ENCODE results near the gene KRT79.

KRT79 gene

DNA sequence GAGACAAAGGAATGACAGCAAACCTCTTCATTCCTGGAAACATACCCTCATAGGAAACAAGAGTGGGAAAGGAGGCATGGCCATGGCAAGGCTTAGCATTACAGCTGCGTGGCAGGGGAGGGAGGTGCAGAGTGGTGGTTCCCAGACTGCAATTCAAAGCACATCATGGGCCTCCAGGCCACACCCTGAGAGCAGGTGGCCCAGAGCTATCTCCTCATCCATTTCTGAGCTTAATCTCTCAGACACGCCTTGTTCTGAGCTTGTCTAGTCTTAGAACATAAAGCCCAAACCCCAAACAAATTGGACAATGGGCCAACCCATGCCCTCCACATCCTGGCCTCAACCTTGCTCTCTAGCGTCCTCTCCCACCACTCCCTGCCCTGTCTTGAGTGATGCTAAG lies 32.3 kb downstream of the KRT79 start:
- TF ChIP-seq, protein P1, sequence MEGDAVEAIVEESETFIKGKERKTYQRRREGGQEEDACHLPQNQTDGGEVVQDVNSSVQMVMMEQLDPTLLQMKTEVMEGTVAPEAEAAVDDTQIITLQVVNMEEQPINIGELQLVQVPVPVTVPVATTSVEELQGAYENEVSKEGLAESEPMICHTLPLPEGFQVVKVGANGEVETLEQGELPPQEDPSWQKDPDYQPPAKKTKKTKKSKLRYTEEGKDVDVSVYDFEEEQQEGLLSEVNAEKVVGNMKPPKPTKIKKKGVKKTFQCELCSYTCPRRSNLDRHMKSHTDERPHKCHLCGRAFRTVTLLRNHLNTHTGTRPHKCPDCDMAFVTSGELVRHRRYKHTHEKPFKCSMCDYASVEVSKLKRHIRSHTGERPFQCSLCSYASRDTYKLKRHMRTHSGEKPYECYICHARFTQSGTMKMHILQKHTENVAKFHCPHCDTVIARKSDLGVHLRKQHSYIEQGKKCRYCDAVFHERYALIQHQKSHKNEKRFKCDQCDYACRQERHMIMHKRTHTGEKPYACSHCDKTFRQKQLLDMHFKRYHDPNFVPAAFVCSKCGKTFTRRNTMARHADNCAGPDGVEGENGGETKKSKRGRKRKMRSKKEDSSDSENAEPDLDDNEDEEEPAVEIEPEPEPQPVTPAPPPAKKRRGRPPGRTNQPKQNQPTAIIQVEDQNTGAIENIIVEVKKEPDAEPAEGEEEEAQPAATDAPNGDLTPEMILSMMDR (IDR thresholded peaks at IDR 0.05; ENCODE audit: extremely low read depth, missing control alignments): no peak
- DNase-seq (ENCODE audit: low spot score): no peak

DNA sequence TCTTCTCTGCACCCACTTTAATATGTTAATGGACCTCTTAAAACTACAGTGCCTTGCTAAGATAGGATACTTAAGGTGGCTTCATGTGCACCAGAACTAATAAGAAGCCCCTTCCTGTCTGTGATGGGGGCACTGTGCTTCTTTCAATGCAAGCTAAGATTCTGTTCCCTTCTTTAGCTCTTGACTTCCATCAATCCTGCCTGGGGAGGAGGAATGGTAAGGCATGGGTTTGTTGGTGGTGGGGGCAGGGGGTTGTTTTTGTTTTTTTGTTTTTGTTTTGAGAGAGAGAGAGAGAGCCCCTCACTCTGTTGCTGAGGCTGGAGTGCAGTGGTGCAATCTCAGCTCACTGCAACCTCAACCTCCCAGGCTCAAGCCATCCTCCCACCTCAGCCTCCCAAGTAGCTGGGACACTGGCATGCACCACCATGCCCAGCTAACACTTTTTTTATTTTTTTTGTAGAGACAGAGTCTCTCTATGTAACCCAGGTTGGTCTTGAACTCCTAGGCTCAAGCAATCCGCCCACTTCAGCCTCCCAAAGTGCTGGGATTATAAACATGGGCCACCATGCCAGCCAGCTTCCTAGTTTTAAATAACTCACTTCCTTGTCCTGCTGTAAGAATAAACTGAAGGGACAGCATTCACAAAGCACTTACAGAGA lies 33.7 kb downstream of the KRT79 start:
- TF ChIP-seq, protein P1 (IDR thresholded peaks at IDR 0.05; ENCODE audit: extremely low read depth, missing control alignments): no peak
- no peak for DNase-seq (ENCODE audit: low spot score)

DNA sequence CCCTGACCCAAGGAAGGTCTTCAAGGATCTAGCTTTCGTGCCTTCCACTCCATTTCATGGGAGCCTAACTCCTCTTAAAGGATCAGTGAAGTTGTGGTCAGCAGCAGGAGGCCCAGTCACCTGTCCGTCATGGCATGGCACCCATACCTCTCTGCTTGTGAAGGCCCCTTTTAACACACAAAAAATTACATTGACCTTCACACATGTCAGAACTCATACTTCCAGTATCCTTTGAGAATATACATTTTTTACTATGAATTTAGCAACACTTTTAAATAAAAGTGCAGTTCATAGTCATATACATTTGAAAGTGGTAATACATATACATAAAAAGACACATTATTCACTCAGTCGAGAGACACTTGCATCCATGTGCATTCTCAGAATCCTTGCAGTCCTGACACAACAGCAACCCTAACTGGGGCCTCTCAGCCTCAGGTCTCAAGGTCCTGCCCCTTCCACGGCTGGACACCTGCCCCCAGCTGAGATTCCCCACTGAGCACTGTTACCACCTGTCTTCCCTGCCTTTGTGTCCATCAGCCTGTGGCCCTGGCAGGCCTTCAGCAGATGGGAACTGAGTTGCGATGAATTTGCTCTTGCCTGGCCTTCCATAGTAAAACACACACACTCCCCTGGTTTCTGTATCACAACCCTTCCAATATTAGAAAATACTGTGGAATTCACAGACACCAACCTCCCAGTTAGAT lies 34.5 kb downstream of the KRT79 start:
- TF ChIP-seq, protein P1 (IDR thresholded peaks at IDR 0.05; ENCODE audit: extremely low read depth, missing control alignments): no peak
- DNase-seq (ENCODE audit: low spot score): no peak

DNA sequence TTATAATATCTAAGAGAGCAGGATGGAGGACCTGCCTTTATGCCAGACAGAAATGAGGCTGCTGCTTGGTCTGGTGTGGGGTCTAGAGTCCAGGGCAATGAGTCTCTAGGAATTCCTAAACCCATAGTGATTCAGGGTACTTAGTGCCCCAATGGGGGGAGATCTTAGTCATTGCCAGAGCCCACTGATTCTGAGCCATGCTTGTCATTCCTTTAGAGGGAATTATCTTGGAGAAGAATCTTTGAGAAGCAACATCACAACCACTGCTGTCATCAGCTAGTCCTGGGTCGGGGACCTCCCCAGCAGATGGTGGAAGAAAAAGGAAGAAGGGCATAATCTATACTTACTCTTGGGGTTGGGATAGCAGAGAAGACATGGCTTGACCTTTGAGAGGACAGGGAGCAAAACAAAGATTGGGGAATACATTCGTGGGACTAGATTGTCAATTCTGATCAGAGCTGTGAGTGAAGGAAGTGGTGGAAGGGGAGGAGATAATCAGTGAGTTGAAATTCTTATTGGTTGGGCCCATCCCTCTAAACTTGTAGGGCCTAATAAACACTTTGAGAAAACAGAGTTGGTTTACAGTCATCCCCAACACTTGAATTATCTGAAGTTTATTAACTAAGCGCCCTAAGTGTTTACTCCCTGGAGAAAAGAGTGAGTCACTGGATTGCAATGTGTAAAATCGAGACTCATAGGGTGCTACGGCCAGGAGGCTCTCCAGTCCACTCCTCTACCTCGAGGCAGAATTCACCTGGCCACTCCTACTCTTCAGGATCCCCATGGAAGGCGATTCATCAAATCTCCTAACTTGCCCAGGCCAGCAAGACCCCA lies 35.2 kb downstream of the KRT79 start:
- DNase-seq (ENCODE audit: low spot score): no peak
- TF ChIP-seq, protein P1 (IDR thresholded peaks at IDR 0.05; ENCODE audit: extremely low read depth, missing control alignments): no peak

DNA sequence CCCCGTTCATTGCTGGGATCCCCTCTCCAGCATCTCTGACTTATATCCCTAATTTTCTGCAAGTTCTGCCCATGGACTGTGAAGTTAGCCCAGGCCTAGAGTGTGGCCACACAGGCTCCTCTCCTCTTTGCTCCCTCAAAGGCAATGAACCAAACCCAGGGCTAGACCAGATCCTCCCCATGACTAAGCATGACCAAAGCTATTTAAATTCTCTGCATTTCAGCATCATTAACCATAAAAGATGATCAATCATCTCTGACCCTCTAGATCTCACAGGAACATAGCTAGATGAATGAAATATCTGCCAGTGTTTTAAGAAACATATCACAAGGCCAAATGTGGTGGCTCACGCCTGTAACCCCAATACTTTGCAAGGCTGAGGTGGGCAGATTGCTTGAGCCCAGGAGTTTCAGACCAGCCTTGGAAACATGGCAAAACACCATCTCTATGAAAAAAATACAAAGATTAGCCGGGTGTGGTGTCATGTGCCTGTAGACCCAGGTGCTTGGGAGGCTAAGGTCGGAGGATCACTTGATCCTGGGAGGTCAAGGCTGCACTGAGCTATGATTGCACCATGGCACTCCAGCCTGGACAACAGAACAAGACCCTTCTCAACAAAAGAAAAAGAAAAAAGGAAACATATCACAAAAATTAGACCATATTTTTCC lies 36.0 kb downstream of the KRT79 start:
- DNase-seq (ENCODE audit: low spot score): no peak
- TF ChIP-seq, protein P1 (IDR thresholded peaks at IDR 0.05; ENCODE audit: extremely low read depth, missing control alignments): no peak

DNA sequence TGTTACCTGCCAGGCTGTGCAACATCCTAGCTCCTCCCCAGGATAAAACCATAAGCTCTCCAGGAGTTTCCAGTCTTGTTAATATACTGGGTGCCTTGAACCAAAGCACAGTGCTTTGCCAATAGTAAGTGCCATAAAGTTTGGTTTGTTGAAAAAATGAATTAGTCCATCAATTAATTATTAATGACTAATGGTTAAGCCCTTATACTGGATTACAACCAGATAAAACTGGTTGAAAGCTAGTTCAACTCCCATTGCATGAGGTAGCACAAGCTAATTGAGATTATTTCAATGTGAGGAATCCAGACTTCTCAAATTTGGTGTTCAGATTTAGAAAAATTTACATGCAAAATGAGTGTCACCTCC lies 36.6 kb downstream of the KRT79 start:
- TF ChIP-seq, protein P1 (IDR thresholded peaks at IDR 0.05; ENCODE audit: extremely low read depth, missing control alignments): no peak
- DNase-seq (ENCODE audit: low spot score): no peak

Measured in GM20000 (cell line).